Stimulated activated CD4-positive, alpha-beta T cell treated with anti-CD3 and anti-CD28 coated beads, Interleukin-15, amount 100 ng/mL, for 48 hours (primary cell): ENCODE data around the gene DSTYK.

ENCODE experiments used
- DNase-seq, 2 donors: peaks; one replicate each; pipeline ENCODE4 v3.0.0-alpha.2; 2020; ENCODE audit warnings: low read depth in 2 of 2

The DSTYK gene

DNA sequence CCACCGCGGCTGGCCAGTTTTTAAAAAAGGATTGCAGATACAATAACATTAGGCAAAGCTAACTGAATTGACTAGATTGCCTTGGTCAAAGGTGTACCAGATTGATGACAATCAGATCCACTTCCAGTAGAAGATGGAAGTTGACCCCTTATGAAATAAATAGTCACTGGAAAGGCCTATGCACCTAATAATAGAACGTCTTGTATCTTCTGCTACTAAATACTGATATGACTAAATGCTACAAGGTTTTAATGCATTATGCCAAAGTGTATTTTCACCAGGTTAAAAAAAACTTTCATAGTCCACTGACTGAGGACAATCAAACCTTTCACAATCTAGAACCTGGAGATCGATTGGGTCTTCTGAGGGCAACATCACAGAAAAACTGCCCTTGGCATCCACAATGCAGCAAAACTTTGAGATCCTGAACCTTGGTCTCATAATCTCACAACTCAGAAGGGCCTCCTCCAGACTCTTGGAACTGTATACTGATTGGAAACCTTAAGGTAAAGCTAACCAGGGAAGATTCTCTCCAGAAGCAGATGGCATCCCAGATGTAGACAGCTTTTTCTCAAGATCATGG lies 82.0 kb downstream of the DSTYK start:
- DNase-seq: no peak

DNA sequence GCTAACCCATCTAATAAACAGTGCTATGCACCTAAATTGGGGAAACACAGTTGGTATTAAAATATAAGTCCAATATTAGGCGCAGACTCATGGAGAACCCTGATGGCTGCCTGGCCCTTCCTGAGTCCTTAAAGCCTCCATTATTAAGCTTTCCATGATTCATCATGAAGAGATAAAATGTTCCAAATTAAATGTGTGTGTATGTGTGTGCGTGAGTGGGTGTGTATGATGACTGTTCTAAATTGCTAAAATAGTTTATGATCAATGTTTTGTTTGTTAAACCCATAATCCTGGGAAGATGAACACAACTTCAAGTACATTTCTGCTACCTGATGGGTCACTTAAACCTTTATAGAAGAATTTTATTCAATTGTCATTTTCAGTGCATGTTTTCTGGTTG lies 83.5 kb downstream of the DSTYK start:
- DNase-seq: no peak

DNA sequence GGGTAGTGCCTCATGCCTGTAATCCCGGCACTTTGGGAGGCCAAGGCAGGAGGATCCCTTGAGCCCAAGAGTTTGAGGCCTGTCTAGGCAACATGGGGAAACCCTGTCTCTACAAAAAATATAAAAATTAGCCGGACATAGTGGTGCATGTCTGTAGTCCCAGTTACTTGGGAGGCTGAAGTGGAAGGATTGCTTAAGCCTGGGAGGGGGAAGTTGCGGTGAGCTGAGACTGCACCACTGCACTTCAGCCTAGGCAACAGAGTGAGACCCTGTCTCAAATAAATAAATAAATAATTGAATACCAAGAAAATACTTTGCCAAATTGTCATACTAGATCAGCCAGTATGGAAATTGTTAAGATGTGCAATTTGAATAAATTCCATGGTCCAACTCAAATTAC lies 83.9 kb downstream of the DSTYK start:
- DNase-seq: no peak

DNA sequence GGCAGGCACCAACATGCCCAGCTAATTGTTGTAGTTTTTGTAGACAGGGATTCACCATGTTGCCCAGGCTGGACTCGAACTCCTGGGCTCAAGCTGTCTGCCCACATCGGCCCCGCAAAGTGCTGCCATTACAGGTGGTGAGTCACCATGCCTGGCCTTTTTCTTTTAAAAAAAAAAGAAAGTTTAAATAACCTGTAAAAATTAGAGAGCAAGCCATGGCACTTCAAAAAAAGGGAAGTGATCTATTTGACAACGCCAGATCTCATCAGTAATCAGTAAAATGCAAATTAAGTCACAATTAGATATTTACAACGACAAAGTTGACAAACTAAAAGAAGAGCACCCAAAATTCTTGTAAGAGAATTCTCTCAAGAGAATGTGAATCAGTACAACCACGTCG lies 86.8 kb downstream of the DSTYK start:
- DNase-seq: no peak

DNA sequence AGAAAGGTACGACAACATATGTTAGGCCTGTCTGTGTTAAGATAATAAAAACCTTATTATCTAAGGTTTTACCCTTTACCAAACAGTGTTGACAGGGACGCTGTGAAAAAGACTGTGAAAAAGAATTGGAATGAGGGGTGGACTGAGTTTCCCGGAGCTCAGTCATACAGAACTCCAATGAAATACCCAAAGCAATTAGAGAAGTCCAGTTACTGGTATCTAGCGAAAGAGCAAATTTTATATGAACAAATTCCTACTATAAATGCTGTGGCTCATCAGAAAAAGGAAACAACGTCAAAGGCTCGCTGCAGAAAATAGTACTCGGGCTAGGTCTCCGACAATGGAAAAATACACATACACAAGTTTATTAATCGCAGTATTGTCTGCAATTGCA lies 89.0 kb downstream of the DSTYK start:
- DNase-seq: no peak

DNA sequence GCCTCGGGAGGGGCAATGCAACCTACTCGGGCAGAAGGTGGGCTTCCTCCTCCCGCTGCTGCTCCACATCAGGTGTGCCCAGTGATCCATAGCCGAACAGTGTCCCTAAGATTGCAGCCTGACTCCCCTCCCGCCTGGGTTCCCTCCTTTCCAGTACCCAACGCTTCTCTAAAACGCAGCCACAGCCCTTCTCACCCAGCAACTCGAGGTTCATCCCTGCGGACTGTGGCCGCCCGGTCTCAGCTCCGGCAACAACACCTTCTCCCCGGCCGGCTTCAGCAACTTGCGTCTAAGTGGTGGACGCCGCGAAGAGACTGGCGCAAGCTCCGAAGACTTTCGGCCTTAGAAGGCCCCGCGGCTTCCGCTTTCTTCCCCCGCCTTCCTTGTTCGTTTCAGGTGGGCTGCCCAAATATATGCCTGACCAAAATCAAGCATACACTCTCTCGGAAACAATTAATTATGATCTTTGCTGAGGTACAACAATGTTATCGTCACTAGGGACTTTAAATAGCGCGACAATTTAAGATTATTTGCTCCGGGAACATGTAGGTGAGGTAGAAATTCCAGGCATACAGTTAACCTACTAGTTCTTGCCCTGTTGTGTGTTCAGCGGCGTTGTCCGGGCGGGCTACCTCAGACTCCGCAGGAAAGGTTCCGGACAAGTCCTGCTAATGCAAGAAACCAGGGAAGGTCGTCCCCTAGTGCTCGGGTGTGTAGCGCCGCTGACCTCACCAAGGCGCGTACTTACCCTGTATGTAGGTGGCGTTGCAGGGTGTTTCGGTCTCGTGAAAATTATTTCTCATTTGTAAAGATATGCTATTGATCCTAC lies 89.6 kb downstream of the DSTYK start, which contains the start of gene RBBP5:
Gene RBBP5 (minus strand): TSS at position 319 of the 829 bp plus-strand sequence. CDS start 105 bp downstream, at position 214.
- DNase-seq: peak; percentile 92 to 94

DNA sequence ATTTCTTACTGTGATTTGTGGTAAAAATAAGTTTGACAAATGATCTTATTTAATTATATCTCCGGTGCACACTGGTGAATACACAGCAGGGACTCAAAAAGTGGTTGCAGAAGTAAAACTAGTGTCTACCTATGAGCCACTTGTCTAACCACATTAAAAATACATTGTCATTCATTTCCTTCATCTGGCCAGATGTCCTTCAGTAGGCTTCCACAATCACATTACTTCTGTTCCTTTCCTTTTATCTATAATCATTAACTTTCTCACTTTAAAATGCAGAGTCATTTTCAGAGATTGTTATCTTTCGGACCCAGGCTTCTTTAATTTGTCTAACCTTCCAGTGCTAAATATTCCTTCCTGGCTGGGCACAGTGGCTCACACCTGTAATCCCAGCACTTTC lies 92.8 kb downstream of the DSTYK start:
- DNase-seq: no peak

DNA sequence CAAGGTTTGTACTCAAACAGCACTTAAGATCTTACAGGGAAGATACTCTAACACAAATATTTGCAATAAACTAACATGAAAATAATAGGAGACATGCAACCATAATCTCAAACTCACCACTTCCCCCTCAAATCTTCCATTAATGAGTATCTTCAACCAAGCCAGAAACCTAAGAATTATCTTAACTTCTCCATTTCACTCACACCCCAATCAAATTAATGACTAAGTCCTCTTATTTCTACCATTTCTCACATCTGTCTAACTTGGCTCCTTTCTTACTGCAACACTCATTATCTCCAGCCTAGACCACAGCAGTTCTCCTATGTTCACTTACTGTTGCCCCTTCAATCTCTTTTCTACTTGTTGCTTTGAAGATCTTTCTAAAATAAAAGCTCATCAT lies 100.1 kb downstream of the DSTYK start:
- DNase-seq: no peak

DNA sequence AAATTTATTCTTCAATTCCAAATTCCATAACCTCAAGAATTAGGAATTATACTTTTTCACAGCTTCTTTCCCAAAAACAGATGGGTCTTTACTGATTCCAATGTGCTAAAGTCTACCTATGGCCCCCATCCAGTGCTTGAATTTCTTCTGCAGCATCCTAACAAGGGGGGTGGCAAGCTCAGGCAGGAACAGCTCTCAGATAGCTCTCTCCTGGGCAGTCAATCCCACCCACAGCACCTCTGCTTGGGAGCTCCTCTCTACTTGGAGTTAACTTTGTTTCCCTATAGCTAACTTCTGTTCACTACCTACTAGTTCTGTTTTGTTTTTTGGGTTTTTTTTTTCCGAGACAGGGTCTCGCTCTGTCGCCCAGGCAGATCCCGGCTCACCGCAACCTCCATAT lies 101.8 kb downstream of the DSTYK start:
- no peak for DNase-seq

DNA sequence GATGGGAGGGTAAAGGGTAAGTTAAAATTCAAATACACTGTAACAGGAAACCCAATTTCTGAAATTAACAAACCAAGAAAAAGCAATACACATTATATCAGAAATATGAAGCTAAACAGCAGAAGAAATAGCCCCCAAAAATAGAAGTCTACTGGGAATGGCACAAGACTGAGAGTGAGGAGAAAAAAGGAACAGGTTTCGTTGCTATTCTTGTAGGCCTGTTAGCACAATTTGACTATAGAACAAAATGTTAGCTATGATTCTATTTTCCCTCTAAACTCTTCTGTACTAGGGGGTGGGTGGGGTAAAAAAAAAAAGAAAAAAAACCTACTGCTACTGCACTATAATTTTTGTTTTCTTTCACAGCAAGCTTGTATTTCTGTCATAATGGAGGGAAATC lies 102.2 kb downstream of the DSTYK start:
- no peak for DNase-seq

DNA sequence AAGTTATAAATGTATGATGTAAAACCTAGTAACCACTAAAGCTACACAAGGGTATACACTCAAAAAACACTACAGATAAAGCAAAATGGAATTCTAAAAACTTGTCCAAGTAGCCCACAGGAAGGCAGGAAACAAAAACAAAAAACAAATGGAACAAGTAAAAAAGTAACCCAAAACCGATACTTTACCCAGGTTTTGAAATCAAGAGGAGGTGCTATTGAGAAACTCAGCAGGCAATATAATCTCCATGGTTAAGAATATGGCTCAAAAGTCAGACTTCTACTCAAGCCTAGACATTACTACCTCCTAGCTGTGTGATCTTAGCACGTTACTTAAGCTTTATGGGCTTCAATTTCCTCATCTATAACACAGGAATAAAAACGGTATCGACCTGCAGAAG lies 103.0 kb downstream of the DSTYK start:
- DNase-seq: no peak

DNA sequence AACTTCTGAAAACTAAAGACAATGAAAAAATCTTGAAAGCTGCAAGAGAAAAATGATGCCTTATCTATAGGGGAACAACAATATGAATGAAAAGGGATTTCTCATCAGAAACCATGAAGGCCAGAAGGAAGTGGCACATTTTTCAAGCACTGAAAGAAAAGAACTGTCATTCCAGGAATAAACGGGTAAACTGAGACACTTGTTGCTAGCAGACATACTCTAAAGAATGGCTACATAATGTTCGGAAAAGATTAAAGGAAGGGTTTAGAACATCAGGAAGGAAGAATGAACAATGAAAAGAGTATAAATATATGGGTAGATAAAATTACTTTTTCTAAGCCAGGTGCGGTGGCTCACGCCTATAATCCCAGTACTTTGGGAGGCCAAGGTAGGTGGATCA lies 104.2 kb downstream of the DSTYK start:
- no peak for DNase-seq

DNA sequence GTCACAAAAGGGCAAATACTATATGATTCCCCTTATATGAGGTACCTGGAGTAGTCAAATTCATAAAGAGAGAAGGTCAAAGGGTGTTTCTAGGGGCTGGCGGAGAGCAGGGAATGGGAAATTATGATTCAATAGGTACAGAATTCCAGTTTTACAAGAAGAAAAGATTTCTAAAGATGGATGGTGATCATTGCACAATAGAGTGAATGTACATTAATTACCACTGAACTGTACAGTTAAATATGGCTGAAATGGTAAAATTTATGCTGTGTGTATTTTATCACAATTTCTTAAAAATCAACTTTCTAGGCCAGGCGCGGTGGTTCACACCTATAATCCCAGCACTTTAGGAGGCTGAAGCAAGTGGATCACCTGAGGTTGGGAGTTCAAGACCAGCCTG lies 109.1 kb downstream of the DSTYK start:
- DNase-seq: no peak

DNA sequence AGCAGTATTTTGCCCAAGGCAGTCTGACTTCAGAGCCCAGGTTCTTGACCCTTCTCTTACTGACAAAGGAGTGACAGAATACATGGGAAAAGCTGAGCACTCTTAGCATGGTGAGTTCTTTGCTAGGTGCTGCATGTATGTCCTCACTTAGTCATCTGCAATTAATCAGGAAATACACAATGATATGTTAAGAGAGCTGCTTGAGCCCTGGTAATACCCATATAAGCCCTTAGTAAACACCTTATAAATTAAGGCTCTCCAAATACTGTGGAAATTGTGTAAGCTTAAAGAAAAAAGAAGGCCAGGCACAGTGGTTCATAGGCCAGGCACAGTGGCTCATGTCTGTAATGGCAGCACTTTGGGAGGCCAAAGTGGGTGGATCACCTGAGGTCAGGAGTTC lies 113.3 kb downstream of the DSTYK start:
- DNase-seq: no peak

DNA sequence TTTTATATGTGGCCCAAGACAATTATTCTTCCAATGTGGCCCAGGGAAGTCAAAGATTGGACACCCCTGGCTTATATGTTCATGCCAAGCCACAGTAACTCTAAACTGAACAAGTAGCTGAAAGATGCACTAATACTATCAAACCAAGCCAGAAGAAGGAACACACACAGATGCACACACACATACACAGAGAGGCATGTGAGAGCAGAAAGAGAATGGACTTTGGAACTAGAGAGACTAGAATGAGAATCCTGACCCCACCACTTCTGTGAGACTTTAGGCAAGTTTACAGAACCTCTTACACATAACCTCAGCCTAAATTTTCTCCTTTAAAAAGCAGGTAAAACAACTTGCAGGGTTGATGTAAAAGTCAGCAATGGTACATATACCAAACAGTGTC lies 116.1 kb downstream of the DSTYK start:
- DNase-seq: no peak
